ENCODE results near the gene GNG11.

DNA sequence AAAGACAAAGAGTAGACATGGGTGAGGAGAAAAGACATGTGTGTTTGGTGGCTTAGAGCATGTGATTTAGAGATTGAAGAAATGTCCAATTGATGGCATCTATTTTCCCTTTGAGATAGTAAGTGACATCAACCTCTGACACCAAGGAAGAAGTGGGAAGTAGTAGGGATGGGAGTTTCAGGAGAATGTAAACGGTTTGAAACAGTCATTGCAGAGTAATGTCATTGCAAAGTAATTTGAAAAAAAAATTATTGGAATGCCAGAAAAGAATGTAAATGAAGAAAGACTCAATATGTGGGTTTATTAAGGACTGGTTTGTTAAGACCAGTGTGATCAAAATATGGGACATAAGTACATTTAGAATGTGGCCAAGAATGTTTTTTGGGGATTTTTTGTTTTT, 26.6 kb downstream of the GNG11 start:
- TF ChIP-seq, protein P1, sequence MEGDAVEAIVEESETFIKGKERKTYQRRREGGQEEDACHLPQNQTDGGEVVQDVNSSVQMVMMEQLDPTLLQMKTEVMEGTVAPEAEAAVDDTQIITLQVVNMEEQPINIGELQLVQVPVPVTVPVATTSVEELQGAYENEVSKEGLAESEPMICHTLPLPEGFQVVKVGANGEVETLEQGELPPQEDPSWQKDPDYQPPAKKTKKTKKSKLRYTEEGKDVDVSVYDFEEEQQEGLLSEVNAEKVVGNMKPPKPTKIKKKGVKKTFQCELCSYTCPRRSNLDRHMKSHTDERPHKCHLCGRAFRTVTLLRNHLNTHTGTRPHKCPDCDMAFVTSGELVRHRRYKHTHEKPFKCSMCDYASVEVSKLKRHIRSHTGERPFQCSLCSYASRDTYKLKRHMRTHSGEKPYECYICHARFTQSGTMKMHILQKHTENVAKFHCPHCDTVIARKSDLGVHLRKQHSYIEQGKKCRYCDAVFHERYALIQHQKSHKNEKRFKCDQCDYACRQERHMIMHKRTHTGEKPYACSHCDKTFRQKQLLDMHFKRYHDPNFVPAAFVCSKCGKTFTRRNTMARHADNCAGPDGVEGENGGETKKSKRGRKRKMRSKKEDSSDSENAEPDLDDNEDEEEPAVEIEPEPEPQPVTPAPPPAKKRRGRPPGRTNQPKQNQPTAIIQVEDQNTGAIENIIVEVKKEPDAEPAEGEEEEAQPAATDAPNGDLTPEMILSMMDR (IDR thresholded peaks at IDR 0.05; ENCODE audit: insufficient read depth, low read depth, low read length) = no peak
- TF ChIP-seq EZH2 (IDR thresholded peaks at IDR 0.05; ENCODE audit: insufficient read depth, low read length) = no peak

All from astrocyte (in vitro differentiated cells and primary cell).